HG03280 (cell line): Measurements from ENCODE around the gene DUSP3.

ENCODE experiments used
- ATAC-seq: cut with Tn5 transposase; IDR thresholded peaks from one replicate; pipeline ENCODE4 v1.9.1; 2021; ENCODE audit warnings: mild to moderate bottlenecking, moderate library complexity; ENCODE audit not compliant: unreplicated experiment

DUSP3 gene

GRCh38 chr17:43736389-43736788, 42.4 kb downstream of the DUSP3 start:
- ATAC-seq, result no peak

- no peak for ATAC-seq
Measured at GRCh38 chr17:43734376-43734775, 44.4 kb downstream of the DUSP3 start.

- no peak for ATAC-seq
Measured at GRCh38 chr17:43733956-43734355, 44.8 kb downstream of the DUSP3 start.

- no peak for ATAC-seq
Measured at GRCh38 chr17:43732958-43733357, 45.8 kb downstream of the DUSP3 start.

- no peak for ATAC-seq
Measured at GRCh38 chr17:43728081-43728480, 50.7 kb downstream of the DUSP3 start.

GRCh38 chr17:43723697-43724359, 54.9 kb downstream of the DUSP3 start:
- ATAC-seq, result no peak

- no peak for ATAC-seq
Measured at GRCh38 chr17:43722870-43723665, 55.7 kb downstream of the DUSP3 start.

GRCh38 chr17:43722269-43722619, 56.5 kb downstream of the DUSP3 start:
- no peak for ATAC-seq

GRCh38 chr17:43721537-43722268, 57.1 kb downstream of the DUSP3 start:
- ATAC-seq, result no peak

GRCh38 chr17:43720311-43721060, 58.3 kb downstream of the DUSP3 start:
- peak; percentile 77 for ATAC-seq

GRCh38 chr17:43719578-43719977, 59.2 kb downstream of the DUSP3 start:
- ATAC-seq, result no peak

- ATAC-seq, result no peak
Measured at GRCh38 chr17:43718544-43718943, 60.2 kb downstream of the DUSP3 start.

- no peak for ATAC-seq
Measured at GRCh38 chr17:43717913-43718312, 60.9 kb downstream of the DUSP3 start.
